ENCODE data around the gene KCNJ10.

The KCNJ10 gene

DNA sequence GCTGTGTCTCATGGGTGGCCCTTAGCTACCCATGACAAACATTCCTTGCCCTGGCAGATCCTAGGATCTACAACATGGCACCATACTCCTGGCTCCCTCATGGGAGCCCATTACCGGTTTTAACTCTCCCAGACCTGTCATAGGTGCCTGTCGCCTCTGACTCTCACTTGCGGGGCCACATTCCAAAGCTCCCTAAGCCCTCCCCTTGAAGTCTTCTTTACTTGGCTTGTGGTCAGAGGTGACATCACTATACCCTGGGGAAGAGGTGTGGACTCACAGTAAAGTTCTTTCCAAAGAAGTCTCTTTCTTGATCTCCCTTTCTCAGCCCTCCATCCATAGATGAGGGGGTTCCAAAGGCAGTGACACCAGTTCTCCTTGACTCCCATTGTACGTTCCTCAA, 110.5 kb downstream of the KCNJ10 start:
- no peak for ATAC-seq

DNA sequence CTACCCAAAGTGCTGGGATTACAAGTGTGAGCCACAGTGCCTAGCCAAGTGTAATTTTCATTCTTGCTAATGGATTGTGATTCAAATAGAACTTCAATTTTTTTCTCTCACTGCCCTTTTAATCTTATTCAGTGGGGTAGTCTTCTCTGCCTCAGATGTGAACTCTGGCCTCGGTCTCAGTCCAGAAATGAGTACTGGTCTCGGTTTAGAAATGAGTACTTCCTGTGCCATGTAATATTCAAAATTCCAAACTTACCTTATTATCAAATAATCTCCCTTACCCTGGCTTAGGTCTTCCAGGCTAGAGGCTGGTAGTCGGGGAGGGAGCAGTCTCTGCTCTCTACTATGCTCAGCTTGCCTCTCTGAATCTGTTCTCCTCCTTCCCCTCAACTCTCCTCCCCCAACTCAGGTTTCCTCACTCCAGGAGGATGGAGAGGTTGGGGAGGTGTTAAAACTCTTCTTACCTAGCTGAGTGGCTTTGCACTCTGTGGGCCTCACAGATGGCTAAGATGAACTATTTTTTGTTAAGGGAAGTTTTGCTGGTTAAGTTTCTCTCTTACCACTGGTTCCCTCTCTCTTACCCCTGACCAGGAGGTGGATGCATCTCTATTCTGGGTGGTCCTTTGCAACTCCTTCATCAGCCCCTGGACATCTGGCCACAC, 111.1 kb downstream of the KCNJ10 start:
- ATAC-seq: peak in 1 of 2 donors; percentile 38

DNA sequence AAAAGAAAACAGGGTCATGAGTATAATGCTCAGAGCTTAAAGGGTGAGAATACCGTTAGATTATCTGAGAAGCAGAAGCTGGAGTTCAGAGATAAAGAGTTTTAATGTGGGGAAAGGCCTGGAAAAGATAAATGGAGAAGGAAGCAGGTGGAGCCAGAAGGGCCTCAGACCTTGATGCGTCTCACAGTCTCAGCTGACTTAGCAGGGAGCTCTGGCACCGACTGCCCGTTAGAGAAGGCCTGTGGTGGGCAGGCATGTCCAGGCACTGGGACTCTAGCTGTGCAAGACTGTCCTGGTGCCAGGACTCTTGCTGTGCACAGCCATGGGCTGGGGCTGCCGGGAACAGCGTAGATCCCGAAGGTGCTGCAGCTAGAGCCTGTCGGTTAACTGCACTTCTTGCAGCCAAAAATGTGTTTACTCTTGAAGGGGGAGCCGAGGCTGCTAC, 112.1 kb downstream of the KCNJ10 start:
- no peak for ATAC-seq

DNA sequence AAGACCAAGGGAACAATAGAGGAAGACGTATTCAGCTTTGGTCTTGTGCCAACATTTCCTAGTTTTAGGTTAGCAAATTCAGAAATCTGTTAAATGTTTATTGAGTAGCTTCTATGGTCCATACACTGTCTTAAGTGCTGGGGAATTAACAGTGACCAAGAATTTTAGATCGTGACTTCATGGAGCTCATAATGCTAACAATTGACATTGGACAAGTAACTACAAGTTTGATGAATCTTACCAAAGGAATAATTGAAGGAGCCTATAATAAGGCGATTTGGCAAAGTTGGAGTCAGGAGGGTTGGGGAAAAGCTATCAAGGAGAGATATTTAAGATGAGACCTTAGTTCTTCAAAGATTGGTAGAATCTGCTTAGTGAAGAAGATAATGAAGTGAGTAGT, 114.5 kb downstream of the KCNJ10 start:
- ATAC-seq: no peak

DNA sequence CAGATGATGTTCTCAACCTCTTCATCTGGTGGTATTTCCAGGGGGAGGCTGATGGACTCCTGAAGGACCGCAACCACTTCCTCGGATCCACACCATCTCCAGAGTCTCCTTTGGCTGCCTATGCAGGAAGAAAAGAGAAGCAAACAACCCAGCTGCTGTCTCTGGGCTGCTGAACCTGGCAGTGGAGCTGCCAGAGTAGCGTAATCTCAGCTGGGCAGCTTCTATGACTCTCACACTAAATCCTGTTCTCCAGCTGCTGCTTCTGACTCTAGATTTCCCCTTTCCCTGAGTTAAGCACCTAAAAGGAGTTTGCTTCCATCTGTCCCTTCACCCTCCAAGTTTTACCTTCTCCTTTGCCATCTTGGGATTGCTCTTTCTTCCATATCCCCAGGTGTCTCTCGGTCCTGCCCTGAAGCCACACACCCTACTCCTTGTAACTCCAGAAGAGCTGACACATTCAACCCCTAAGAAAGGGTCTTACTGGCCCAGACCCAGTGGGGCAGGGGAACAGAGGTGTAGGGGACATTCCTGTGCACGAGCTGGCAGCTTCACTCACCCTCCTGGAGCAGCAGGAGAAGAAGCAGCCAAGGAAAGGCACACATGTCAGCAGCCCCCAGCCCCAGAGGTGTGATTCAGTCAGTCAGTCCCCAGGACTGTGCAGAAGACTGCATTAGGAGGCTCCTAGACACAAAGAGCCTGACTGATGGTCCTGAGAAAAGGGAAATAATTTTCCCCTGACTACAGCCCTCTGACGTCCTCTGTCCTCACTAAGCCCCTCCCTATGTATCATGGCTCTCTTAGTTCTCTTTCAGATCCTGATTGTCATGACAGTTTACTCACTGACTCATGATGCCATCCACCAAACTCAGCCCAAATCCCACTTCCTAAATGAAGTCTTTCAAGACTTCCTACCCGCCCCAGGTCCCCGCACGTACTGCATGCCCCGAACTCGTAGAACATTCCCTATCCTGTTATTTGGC, 116.1 kb downstream of the KCNJ10 start, which contains the start of gene SLAMF9:
Gene SLAMF9, minus strand, starts transcription at position 702 of the 980 bp plus-strand sequence. Its CDS starts 100 bp downstream, at position 602.
- no peak for ATAC-seq

DNA sequence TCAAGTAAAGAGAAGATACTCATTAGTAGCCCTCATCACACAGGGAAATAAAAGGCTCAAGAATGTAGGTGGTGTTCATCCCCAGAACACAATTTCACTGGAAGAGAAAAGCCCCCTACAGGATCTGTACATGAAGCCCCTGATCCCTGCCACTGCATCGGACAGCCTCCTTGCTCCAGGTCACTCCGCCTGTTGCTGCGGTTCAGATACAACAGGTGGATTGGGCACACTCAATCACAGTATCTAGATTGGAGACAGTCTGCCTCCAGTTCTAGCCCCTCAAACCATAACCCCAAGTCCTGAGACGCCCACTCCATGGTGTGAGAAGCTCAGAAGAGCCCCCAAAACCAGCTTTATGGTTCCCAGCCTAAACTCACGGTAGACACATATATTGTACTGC, 117.0 kb downstream of the KCNJ10 start:
- no peak for ATAC-seq

DNA sequence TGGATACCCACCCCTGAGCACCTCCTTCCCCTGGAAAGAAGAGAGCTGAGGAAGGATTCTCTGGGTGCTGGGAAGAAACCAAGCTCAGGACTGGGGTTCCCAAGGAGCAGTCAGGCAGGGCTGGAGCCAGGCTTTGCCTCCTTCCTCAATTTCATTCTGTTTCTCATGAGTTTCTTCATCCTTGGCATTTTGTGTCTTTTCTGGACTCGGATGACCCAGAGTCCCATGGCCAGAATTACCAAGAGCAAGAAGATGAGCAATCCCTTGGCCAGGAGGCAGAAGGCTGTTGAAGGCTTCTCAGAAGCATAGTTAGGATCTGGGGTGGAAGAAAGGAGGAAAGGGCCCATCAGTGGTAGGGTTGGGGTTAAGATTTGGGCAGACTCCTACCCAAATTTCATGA, 118.4 kb downstream of the KCNJ10 start:
- no peak for ATAC-seq

DNA sequence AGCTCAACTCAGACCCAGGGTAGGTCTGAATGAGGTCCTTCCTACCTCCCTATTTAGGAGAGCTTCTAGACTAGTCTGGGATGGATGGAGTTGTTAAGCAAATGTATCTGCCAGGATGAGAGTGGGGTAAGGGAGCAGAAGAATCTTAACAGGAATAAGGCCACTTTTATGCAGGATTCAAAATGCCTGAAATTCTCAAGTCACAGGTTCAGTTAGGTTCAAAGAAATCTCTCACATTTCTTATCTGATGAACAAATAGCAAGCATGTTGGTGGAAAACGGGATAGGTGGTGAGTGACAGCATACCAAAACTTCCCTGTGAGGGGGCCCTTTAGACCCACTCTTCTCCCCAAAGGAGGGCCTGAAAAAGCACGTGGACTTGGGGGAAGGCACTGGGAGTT, 118.9 kb downstream of the KCNJ10 start:
- no peak for ATAC-seq

DNA sequence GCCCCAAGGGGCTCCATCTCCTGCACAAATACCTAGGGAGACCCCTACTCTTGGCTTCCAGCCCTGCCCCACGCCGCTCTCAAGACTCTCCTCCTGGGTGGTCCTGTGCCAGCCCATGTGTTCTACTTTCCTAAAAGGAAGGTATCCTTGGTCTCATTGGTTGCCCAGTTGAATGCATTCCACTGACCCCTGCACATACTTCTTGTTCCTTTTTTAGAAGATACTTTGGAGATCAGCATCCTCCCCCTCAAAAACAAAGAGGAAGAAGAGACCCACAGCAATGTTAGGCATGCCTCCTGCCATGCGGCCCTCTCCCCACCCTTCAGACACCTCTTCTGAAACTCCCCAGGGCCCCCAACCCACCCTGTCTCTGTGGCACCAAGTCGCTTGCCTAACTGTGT, 120.0 kb downstream of the KCNJ10 start:
- ATAC-seq: no peak

DNA sequence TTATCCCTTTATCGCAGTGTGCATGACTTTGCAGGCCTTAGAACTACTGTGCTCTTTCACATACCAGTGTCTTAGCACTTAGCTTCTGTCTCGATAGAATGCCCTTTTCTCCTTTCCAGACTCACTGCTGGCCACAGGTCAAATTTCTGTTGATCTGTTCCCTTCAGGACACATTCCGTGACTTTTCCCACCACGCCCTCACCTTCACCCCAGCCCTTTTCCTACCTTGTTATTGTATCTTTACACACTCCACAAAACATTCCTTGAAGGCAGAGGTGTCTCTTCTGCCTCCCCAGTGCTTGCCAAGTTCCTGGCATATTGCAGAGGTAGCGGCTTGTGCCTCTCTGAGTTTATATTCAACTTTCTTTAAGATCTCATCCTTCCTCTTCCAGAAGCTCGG, 120.8 kb downstream of the KCNJ10 start:
- no peak for ATAC-seq

Data from activated CD4-positive, CD25-positive, alpha-beta regulatory T cell treated with anti-CD3 and anti-CD28 coated beads, Interleukin-2, amount 50 U/mL, for 24 hours (primary cell).